HG02840 (cell line): ENCODE measurements around the gene PCDHGB5.

Source experiments
- ATAC-seq: cut with Tn5 transposase; IDR thresholded peaks from one replicate; pipeline ENCODE4 v1.9.1; 2021; ENCODE audit warnings: mild to moderate bottlenecking, moderate library complexity, moderate number of reproducible peaks; ENCODE audit not compliant: unreplicated experiment, low FRiP score

The PCDHGB5 gene

GRCh38 chr5:141437221-141437620 lies 39.5 kb downstream of the PCDHGB5 start:
- no peak for ATAC-seq

DNA sequence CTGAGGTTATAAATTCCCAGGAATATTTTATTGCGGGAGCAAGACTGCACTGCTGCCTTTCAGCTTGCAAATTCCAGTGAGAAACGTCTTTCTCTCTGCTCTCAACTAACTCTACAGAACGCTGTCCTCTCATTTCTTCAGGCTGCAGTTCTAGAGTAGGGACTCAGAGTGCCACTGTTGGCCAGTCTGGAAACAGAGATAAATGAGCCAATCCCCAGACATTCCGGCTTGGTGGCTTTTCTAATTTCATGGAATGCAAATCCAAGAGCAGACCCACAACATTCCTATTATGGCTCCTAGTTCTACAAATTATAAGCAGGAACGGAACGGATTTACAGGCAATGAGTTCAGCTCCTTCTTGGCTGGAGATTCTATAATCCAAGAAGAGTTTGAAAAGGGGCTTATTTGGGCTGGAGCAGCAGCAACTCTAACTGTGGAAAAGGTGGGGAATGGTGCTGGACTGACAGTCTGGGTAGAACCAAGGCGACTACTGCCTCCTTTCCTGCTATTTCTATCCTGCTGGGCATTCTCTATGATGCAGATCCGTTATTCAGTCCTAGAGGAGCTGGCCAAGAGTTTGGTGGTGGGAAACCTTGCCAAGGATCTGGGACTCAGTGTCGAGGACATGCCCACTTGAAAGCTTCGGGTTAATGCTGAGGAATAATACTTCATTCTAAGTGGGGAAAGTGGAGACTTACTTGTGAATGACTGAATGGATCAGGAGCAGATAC lies 41.8 kb downstream of the PCDHGB5 start:
- no peak for ATAC-seq

DNA sequence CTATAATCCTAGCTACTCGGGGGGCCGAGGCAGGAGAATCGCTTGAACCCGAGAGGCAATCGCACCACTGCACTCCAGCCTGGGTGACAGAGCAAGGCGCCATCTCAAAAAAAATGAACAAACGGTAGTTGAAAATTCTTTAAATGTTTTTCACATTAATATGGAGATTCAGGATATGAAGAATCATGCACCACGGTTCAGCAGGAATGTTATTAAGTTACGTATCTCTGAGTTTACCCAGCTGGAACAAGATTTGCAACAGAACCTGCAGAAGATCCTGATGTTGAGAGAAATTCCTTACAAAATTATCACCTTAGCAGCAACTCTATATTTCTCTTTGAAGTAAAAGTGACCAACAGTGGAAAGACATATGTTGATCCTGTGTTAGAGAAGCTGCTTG lies 42.6 kb downstream of the PCDHGB5 start:
- ATAC-seq: no peak

DNA sequence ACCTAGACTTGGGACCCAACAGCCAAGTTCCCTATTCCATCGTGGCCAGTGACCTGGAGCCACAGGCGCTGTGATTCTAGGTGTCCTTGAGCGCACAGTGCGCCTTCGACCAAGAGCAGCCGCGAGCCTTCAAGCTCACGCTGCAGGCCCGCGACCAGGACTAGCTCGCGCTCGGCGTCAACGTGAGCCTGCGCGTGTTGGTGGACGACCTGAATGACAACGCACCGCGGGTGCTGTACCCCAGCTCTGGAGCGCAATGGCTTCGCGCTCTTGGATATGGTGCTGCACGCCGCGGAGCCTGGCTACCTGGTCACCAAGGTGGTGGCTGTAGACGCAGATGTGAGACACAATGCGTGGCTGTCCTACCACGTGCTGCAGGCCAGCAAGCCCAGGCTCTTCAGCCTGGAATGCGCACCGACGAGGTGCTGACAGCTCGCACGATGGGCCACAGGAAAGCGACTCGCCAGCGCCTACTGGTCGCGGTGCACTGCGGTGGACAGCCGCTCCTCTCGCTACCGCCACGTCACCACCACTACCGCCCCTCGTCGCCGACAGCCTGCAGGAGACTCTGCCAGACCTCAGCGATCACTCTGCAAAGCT lies 43.9 kb downstream of the PCDHGB5 start:
- no peak for ATAC-seq
